GM23338 (cell line): Measurements from ENCODE around the gene TMCO4.
A peak's percentile ranks its signal among the peaks of the same experiment; 100 is the strongest.

Source experiments
- CREB1 ChIP-seq: fragments of 250-450 bp; sonication (Bioruptor Pico); IDR thresholded peaks from 2 replicates; pipeline ENCODE4 v1.5.0; 2020; ENCODE audit warnings: low read depth, mild to moderate bottlenecking, moderate library complexity
- CTCF ChIP-seq, 2 experiments: fragments of 200-600 bp in 1 of 2; sonication (generic) in 1 of 2; conservative IDR thresholded peaks; 2 replicates each; pipeline versions ENCODE4 v1.5.1 to v1.6.1; 2016 to 2017; ENCODE audit warnings: antibody characterized with exemption in 2 of 2, low read depth in 2 of 2, mild to moderate bottlenecking in 2 of 2, moderate library complexity in 1 of 2
- ETS1 ChIP-seq: IDR thresholded peaks from 2 replicates; pipeline ENCODE4 v1.6.1; 2016; ENCODE audit warnings: antibody characterized with exemption
- EZH2 ChIP-seq: fragments of 200-600 bp; sonication (generic); IDR thresholded peaks from one replicate; pipeline ENCODE4 v1.8.0; 2017; ENCODE audit warnings: antibody characterized with exemption, mild to moderate bottlenecking, low read depth; ENCODE audit not compliant: unreplicated experiment
- EZH2phosphoT487 ChIP-seq: fragments of 200-600 bp; sonication (generic); IDR thresholded peaks from one replicate; pipeline ENCODE4 v1.8.1; 2018; ENCODE audit warnings: antibody characterized with exemption; ENCODE audit not compliant: unreplicated experiment
- JUNB ChIP-seq: IDR thresholded peaks from one replicate; pipeline ENCODE4 v1.6.1; 2016; ENCODE audit warnings: antibody characterized with exemption; ENCODE audit not compliant: unreplicated experiment
- POLR2AphosphoS5 ChIP-seq: IDR thresholded peaks from 2 replicates; pipeline ENCODE4 v1.6.1; 2016; ENCODE audit warnings: antibody characterized with exemption, low read depth
- REST ChIP-seq: IDR thresholded peaks from one replicate; pipeline ENCODE4 v1.6.1; 2018; ENCODE audit warnings: antibody characterized with exemption; ENCODE audit not compliant: unreplicated experiment
- STAT1 ChIP-seq: IDR thresholded peaks from one replicate; pipeline ENCODE4 v1.6.1; 2016; ENCODE audit warnings: antibody characterized with exemption; ENCODE audit not compliant: unreplicated experiment
- ZNF114 ChIP-seq: fragments of 250-450 bp; sonication (Bioruptor Pico); IDR thresholded peaks from 2 replicates; pipeline ENCODE4 v1.5.0; 2020; ENCODE audit warnings: mild to moderate bottlenecking, moderate library complexity
- ZNF331 ChIP-seq: fragments of 250-450 bp; sonication (Bioruptor Pico); IDR thresholded peaks from 2 replicates; pipeline ENCODE4 v1.5.0; 2020; ENCODE audit warnings: low read depth, mild to moderate bottlenecking, moderate library complexity
- ZNF462 ChIP-seq: fragments of 250-450 bp; sonication (Bioruptor Pico); IDR thresholded peaks from 2 replicates; pipeline ENCODE4 v1.5.0; 2020; ENCODE audit warnings: mild to moderate bottlenecking, moderate library complexity

- TF ChIP-seq CTCF (conservative IDR thresholded peaks at IDR 0.05; ENCODE audit: low read depth in 2 of 2), result no peak
- TF ChIP-seq POLR2AphosphoS5, result peak; percentile 81
- TF ChIP-seq EZH2phosphoT487, result no peak
- TF ChIP-seq STAT1, result no peak
- no peak for TF ChIP-seq EZH2
- no peak for TF ChIP-seq JUNB
- no peak for TF ChIP-seq CREB1 (CRISPR knock-in tag)
- no peak for TF ChIP-seq REST
- TF ChIP-seq ZNF462 (CRISPR knock-in tag), result no peak
- TF ChIP-seq ZNF114 (CRISPR knock-in tag), result no peak
- no peak for TF ChIP-seq ETS1
- TF ChIP-seq ZNF331, result no peak
Measured at GRCh38 chr1:19780267-19780877, 19.3 kb downstream of the TMCO4 start.
